ENCODE data around the gene GALNT13.

Gene GALNT13

DNA sequence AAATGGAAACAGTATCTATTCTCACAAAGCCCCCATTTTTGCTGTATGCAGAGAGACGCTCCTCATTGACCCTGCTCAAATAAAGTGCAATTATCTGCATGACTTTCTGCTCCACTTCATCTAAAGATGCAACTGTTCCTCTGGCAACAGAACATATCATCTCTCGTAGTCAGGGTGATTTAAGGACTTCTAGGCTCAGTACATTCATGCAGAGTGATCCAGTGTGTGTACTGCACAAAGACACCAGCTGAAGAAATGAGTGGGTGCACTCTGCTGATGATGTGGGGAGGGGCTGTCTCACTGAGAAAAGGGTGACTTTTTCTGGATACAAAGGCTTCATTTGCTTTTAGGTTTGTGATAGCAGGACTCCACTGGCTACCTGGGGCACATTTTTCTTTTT, 355.2 kb downstream of the GALNT13 start:
- no peak for DNase-seq (ENCODE audit: low read depth)

DNA sequence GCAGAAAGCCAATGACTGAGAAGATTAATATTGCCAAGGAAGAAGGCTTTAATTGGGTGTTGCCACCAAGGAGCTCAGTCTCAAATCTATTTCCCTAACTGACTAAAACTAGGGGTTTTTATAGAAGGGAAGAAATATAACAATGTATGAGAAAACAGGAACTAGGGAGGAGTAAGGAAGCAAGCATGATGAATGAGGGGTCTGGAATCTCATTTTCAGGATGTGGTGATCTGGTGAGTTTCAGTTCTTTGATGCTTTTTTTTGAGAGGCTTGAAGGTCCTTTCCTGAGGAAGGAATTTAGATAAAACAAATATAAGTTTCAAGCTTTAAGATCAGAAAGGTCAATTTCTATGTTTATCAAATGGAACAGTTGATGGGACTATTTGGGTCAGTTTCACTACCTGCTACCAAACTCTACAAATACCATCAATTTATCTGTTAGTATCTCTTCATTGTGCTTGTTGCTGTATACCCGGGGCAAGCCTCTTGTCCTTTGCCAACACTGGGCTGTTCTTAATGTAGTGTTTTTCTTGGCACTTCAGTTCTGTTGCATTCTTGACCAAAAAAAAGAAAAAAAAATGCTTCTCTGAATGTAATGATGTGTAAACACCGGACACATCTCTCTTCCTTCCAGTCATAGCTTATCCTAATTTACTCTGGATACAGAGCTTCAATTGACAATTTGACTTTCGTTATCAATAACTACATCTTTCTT, 357.0 kb downstream of the GALNT13 start:
- DNase-seq (ENCODE audit: low read depth), result no peak

DNA sequence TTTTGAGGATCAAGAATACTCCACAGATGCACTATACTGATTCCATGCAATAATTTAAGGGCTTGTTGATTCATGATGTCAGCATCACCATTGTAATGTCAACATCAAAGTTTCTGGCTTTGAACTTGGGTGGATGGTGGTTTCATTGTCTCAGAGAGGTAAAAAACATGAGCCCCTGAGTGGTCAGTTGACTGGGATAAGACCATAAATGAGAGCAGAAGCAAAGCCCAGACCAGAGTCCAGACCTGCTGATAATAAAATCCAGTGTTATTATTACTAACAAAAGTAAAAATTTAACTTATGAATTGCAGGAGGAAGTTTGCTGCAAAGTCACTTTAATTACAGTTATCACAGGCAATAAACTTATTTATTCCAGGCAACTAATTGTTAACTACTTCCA, 358.2 kb downstream of the GALNT13 start:
- no peak for DNase-seq (ENCODE audit: low read depth)

DNA sequence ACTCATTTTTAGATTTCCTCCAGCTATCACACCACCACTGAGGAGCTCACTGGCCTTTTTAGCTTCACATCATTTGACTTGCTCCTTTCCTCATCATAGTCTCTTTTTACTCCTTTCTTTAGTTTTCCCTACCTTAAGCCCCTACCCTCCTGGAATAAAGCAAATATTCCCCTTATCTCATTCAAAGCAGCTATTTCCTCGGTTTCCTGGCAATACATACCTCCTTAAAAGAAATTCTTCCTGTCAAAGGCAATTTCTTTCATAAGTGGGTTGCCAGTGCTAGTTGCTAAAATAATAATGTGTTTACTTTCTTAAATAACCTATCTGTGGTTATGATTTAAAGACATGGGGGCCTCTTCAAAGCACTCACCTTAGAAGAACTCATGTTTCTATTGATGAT, 359.3 kb downstream of the GALNT13 start:
- DNase-seq (ENCODE audit: low read depth), result no peak

DNA sequence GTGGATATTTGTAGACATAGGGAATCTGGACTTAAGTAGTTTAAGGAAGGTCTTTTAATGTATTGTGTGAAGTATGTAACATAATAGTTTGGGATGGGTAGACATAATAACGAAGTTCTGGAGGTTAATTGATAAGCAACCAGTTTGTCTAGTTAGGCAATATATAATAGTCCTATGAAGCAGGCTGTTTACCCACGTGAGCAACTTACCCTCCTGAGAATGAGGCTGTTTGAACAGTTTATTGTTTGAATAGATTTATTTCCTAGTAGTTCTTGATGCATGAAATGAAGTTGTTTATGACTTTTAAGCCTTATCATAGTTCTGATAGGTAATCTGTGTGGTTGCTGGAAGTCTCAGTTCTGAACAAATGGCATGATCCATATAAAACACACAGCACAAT, 361.5 kb downstream of the GALNT13 start:
- no peak for DNase-seq (ENCODE audit: low read depth)

DNA sequence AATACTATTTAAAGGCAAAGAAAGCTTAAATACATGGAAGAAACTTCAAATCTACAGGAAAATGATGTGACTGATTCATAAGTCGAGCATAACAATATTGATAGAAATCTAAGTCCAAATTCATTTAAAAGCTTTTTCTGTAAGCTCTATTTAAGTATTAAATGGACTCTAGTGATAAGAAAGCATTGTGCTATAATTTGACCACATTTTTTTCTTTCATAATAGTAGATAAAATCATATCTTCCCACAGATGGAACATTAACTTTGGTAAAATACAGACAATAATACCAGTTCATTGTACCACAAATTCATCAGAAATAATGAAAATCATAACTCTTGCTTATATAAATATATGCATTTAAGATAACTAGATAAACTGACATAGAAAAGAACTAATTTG, 366.5 kb downstream of the GALNT13 start:
- no peak for DNase-seq (ENCODE audit: low read depth)

DNA sequence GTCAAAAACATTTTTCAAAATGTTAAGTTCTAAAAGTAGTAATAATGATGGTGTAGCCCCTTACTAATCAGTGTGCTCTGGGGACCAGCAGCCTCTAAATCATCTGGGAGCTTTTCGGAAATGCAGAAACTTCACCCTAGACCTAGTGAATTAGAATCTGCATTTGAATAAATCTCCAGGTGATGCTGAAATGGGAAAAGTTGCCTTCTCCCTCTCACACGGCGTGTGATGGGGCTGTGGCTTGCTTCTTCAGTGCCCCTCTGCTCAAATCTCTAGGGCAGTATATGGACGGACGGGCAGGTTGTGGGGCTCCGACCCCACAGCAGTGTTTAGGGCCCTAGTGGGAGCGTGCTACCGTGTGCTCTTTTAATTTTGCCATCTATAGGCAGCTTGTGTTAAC, 368.6 kb downstream of the GALNT13 start:
- DNase-seq (ENCODE audit: low read depth), result no peak

DNA sequence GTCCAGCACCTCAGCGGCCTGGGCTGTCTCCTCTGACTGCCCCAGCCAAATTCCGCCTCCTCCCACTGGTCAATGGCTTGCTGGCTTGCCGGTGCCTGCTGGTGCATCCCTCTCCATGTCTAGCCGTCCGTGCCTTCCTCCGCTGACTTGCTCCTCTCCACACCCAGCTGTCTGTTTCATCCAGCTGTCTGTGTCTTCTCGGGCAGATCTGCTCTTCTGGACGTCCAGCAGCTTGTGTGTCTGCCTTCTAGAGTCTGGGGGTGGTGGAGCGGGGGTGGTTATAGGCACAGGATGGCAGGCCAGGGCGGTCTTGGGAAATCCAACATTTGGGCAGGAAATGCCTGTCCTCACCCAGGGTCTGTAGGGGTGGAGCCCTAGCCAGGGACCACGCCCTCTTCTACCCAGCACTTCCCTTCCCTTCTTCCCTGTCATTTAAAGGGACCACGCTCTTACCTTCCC, 369.2 kb downstream of the GALNT13 start:
- DNase-seq (ENCODE audit: low read depth), result no peak

DNA sequence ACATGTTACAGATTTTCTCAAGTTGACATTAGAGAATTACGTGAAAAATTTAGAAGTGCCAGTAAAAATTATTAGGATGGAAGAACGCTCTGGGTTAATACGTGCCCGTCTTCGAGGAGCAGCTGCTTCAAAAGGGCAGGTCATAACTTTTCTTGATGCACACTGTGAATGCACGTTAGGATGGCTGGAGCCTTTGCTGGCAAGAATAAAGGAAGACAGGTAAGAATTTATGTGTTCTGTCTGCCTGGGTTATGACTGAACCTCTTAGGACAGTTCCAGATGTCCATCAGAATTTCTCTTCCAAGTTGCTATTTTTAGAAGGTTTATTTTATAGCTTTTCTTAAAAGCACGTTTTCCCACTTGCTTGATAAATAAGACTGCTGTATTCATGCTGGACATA, 371.0 kb downstream of the GALNT13 start:
- no peak for DNase-seq (ENCODE audit: low read depth)

DNA sequence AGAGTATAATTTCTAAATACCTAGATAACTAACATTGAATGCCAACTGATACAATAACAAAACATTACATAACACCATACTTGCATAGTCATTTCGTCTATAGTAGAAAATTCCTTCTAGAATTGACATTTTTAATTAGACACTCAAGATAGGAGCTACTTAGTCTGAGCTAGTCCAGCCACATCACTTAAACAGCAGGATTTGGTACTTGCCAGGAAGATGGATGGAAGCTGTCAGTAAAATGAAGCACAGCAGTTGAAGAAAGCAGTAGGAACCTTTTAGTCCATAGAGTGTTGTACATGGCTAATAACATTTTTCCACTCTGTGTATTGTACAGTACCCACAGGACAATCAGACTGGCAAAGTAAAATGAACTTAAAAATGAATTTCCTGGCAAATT, 372.0 kb downstream of the GALNT13 start:
- no peak for DNase-seq (ENCODE audit: low read depth)

DNA sequence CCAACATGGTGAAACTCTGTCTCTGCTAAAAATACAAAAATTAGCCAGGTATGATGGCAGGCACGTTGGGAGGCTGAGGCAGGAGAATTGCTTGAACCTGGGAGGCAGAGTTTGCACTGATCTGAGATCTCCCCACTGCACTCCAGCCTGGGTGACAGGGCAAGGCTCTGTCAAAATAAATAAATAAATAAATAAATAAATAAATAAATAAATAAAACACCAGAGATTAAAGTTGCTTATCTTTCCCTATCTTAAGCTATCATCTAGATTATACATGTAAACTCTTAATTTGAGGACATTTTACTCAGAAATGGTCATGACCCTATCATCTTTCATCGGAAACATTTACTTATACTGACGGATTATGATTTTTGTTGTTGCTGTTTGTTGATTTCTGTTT, 373.2 kb downstream of the GALNT13 start:
- no peak for DNase-seq (ENCODE audit: low read depth)

DNA sequence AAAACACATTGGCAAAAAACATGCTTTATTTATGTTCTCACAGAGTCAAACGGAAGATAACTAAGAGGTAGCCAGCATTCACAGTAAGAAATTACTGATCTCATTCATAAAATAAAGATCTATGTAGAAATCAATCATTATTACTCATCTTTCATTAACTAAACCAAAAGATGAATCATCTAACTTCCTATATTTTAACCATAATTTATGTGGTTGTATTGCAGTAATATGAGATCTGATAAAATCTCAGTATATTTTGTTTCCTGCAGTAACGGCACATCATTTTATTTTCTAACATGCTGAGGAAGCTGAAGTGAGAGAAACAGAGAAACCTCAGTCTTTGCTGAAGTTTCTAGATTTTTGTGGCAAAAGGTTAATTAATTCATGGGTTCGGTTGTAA, 375.8 kb downstream of the GALNT13 start:
- DNase-seq (ENCODE audit: low read depth), result no peak

DNA sequence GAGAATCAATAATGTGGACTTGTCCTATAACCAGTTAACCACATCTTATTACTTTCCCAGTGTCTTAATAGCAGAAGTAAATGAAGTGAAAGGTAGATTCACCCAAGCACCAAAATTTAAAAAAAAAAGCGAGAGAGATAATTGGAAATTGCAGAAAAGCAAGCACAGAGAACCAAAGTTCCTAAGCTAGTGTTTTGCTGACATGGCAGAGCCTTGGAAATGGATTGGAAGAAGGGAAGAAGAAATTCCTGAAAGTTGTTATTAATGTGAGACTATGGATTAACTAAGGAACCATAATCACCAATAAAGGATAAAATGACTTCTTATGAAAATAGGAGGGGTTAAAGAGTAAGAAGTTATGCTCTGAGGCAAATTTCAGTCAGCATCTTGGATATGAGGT, 384.4 kb downstream of the GALNT13 start:
- DNase-seq (ENCODE audit: low read depth), result no peak

DNA sequence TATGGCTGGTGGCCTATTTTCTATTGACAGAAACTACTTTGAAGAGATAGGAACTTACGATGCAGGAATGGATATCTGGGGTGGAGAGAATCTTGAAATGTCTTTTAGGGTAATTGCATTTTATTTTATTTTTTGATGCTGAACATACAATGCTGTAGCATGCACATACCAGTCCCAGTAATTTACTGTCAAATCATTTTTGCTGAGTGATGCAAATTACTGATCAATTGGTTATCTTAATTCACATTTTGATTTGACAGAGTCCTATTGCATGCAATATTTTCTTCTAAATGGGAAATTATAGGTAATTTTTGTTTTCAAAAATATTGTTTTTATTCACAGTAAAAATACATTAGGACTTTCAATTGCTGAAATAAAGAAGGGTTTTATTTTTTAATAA, 387.3 kb downstream of the GALNT13 start:
- no peak for DNase-seq (ENCODE audit: low read depth)

DNA sequence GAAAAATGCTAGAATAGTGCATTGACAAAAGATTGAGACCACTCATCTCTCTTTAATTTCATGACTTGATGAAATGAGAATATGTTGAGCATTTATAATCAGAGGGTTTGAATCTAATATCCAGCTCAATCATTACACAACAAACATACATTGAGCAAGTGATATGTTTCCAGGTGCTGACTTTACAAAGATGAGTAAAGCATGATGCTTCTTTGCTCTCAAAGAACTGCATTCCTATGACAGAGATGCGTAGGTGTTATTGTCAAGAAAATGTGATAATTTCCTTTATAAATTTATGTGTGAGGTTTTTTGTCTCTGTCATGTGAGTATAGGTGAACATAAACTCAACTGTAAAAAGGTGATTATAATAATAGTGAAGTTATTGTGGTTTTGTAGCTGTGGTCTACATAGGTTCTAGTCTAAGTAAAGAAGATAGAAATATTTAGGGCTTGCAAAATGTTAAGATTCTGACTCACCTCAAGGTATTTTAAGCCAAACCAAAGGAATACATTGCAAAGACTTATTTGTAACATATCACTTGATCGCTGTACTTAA, 389.8 kb downstream of the GALNT13 start:
- DNase-seq (ENCODE audit: low read depth), result no peak

DNA sequence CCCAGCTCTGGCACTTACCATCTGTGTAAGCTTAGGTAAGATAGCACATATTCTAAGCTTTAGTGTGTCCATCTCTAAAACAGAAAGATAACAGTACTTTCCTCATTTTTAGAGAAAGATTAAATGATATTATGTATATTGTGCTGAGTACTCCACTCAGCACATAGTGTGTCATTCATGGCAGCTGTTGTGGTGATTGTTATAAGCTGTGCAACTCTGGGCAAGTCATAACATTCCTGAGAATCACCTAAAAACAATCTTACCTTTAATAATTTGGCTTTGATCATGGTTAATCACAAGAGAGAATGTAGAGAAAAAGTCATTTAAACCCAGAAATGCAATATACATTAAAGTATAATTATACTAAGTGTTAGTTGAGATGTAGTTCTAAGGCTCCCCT, 391.5 kb downstream of the GALNT13 start:
- DNase-seq (ENCODE audit: low read depth), result no peak

DNA sequence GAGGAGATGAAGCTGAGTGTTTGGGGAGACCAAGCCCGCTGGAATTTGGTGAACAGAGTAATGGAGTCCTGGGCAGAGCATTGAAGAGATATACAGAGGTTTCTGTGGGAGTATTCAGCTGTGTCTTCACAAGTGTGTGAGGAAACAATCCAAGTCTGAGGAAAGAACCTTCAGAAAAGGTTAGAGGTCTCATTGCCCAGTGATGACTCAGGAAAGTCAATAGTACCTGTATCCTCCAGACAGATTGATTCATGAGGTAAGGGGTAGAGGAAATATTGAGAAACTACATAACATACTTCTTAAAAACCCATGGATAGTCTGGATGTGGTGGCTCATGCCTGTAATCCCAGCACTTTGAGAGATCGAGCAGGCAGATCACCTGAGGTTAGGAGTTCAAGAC, 392.3 kb downstream of the GALNT13 start:
- no peak for DNase-seq (ENCODE audit: low read depth)

DNA sequence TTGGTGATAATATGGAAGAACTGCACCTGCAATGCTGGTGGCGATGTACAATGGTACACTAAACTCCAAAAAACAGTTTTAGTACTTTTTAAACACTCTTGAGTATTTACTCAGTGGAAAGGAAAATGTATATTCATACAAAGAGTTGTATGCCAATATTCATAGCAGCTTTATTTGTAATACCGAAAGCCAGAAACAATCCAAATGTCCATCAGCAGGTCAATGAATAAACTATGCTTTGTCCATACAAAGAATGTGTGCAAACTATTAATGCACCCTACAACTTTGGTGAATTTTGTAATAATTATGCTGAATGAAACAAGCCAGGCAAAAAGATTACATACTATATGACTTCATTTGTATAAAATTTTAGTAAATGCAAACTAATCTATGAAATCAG, 396.3 kb downstream of the GALNT13 start:
- no peak for DNase-seq (ENCODE audit: low read depth)

DNA sequence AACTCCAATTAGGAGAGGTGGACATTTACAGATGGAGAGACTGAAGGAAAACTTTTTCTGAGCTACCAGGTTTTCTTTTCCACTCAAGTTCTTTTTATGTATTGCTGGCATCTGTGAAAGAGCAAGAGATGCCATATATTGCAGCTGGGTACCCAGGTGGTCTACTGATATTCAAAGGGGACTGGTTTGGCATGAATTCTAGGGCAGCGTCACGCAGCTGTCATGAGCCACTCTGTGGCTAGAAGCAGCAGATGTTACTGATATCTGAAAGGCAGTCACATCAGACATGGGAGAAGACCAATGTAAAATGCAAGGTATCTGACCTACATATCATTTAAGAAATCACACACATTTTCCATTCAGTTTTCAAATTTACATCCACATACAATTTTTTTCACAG, 408.8 kb downstream of the GALNT13 start:
- DNase-seq (ENCODE audit: low read depth), result no peak

DNA sequence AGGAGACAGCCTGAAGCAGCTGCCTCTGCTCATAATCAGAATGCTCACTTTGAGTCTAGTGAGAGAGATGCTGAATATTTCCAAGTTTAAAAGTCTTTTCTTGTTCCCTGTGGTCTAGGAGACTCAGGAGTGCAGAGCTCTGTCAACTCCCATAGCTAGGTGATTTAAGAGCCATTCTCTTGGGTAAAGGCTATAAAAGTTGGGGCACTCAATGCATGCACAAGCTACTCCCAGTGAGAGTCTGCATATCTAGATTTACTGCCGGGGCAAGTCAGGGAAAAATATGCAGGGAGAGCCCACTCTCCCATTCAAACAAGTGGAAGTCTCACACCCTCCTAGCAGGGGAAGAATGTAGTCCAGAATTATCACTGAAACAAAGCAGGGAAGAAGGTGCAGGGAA, 418.1 kb downstream of the GALNT13 start:
- DNase-seq (ENCODE audit: low read depth), result no peak

DNA sequence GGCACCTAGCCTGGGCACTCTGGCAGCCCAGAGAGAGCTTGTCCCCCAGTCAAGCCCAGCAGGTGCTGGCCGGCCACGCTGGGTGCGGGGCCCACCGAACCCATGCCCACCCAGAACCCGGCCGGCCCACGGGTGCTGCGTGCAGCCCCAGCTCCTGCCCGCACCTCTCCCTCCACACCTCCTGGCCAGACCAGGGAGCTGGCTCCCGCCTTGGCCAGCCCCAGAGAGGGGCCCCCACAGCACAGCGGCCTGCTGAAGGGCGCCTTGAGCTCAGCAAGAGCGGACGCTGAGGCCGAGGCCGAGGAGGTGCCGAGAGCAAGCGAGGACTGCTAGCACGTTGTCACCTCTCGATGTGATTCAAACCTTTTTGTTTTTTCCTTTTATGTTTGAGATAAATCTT, 419.8 kb downstream of the GALNT13 start:
- no peak for DNase-seq (ENCODE audit: low read depth)

DNA sequence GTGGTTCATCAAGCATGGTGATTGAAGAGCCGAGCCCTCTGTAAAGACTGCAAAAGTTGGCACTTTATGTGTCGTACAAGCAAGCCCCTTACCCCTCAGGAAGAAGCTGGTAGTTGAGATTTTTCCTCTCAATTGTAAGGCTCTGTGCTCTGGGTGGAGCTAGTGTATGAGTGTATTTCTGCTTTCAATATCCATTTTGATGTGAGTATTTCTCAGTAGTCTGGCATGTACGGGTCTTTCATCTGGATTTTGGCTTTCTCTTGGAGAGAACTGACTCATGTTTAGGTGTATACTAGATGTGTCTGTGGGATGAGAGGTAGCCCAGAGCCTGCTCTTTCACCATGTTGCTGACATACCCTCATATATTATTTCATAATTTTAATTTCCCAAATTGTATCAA, 420.2 kb downstream of the GALNT13 start:
- DNase-seq (ENCODE audit: low read depth), result no peak

DNA sequence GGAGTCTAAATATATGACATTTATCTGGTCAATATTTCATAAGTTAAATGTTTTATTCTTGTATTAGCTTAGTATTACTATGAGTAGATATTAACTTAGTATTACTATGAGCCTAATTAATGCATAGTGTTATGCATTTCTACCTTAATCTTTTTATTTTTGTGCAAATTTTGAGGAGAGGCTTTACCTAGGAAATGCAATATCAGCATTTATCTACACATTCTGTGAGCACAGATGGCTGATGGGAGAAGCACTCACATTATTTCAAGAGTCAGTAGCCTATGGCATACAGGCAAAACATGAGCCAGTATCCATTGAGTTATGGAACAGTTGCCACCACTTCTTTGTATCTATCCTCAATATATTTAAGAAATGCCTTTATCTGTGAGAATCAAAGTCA, 422.1 kb downstream of the GALNT13 start:
- no peak for DNase-seq (ENCODE audit: low read depth)

DNA sequence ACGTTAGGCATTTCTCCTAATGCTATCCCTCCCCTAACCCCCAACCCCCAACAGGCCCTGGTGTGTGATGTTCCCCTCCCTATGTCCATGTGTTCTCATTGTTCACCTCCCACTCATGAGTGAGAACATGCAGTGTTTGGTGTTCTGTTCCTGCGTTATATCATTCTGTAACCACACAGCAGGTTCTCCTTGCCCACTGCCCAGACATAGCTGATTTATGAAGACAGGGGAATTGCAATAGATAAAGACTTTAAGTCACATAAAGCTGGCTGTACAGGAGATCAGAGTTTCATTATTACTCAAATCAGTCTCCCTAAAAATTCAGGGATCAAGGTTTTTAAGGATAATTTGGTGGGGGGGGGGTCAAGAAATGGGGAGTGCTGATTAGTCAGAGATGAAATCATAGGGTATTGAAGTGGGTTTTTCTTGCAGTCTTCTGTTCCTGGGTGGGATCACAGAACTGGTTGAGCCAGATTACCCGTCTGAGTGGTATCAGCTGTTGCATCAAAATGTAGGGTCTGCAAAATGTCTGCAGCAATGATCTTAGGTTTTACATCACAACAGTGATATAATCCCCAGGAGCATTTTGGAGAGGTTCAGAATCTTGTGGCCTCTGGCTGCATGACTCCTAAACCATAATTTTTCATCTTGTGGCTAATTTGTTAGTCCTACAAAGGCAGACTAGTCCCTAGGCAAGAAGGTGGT, 434.7 kb downstream of the GALNT13 start:
- DNase-seq (ENCODE audit: low read depth), result no peak
